Activated CD4-positive, alpha-beta T cell treated with anti-CD3 and anti-CD28 coated beads for 4 hours (primary cell): ENCODE measurements around the gene ANKRD66.
"Not testable (repeated sequence)": the region's sequence is repeated elsewhere in the genome, so short reads cannot be mapped to it uniquely, and the experiment has no call there.

Source experiments
- DNase-seq, 2 donors: peaks; one replicate each; pipeline ENCODE4 v3.0.0-alpha.2; 2020

The ANKRD66 gene

DNA sequence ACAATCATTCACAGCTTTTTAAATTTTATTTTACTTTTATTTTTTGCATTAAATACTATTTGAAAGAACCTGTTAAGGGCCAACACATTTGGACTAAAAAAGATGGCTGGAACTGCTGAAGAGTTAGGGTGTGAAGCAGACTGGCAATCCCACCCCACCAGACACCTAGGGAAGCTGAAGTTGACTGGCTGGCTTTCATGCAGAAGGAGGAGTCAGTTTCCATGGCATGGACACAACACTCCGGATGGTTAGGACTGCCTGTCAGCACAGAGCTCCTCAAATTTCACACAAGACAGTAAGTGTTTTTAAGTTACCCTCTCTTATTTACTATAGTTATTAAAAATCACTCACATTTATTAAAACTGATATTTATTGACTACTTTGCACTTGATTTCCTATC is at the start of gene ANKRD66:
Gene ANKRD66, plus strand, starts transcription at position 238 of the 400 bp plus-strand sequence. CDS start 5,016 bp downstream, outside the sequence.
- DNase-seq: no peak

- DNase-seq: no peak
These were observed 46.8 kb upstream of the ANKRD66 start for GRCh38 chr6:46699970-46700369.

DNA sequence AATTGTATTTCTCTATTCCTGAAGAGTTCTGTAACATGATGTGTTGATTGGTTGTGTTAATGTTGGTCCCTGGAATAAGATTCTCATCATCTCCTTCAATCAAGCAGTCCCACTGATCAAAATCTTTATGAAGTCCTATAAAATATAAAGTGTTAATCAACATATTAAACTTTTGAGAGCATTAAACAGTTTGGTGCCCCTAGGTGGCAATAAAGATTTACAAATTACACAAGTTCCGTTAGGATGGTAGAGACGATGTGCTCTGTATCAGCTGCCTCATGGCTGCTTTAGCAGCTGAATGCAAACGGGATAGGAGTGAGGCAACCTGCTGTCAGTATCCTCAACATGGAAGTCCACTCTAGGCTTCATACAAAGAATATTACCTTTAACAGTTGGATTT is 42.2 kb upstream of the ANKRD66 start:
- DNase-seq: no peak

- DNase-seq: no peak
These were observed 40.3 kb upstream of the ANKRD66 start for GRCh38 chr6:46706464-46706863.

DNA sequence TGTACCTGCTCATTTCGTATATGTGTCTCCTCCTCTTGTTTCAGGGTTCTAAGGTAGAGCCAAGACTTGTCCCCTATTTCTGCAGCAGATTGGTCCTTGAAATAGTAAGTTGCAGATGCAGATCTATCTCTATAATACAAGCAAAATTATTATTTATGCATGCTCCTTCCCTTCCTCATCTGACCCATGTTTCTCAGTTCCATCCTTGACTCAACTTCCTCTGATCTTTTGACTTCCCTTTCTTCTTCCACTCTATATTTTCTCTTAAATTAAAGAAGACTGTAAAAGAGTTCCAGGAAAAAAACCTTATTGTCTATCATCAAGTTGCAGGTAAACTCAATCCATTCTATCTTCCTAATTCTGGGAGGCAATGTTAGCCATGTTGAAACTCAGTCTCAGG is 35.2 kb upstream of the ANKRD66 start:
- DNase-seq: no peak

- DNase-seq: no peak
These were observed 31.6 kb upstream of the ANKRD66 start for GRCh38 chr6:46715141-46715540.

GRCh38 chr6:46719099-46719498 is 27.6 kb upstream of the ANKRD66 start:
- DNase-seq: no peak

DNA sequence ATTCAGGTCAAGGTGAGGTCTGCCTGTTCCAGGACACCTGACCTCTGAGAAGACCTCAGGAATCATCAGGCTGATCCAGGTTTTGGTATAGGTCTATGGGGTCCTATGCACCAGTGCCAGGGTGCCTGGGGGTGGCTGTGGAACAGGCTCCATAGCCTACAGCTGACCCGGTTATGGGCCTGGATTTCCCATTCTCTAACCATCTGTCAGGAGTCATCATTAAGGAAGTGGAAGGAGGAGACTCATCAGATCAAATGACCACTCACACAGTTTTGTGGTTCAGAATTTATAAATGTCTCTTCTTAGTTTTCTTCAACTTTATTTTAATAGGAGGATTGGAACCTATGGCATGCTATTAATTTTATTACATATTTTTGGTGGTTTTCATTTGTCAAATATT is 26.3 kb upstream of the ANKRD66 start:
- DNase-seq: no peak

GRCh38 chr6:46729787-46730326 is 16.9 kb upstream of the ANKRD66 start:
- no peak for DNase-seq

- no peak for DNase-seq
These were observed 15.7 kb upstream of the ANKRD66 start for GRCh38 chr6:46730921-46731461.

DNA sequence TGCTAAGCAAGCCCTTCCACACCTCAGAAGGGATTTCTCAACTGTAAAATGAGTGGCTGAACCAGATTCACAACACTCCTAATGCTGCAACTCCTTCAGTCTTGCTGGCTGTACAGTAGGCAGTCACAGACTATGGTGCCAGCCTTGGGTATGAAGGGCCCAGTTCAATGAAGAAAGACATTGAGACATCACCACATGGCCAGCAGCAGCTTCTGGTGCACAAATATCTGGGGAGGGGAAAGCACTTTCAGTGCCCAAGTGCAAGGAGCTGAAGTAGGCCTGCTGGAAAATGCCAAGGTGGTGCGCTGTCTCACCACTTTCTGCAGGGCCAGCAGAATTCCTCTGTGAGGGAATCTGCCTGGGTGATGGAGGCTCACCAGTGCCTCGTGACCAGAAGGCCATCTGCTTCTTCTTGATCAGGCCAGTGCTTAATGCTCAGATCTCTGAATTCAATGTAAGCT is 13.4 kb upstream of the ANKRD66 start:
- DNase-seq: no peak

- DNase-seq: no peak
These were observed 11.6 kb upstream of the ANKRD66 start, which contains the start of gene PLA2G7 for GRCh38 chr6:46734867-46735719. PLA2G7 (minus strand) TSS chr6:46735375; CDS start chr6:46722891, 12,484 bp downstream.

GRCh38 chr6:46735720-46736031 is 11.1 kb upstream of the ANKRD66 start:
- no peak for DNase-seq

DNA sequence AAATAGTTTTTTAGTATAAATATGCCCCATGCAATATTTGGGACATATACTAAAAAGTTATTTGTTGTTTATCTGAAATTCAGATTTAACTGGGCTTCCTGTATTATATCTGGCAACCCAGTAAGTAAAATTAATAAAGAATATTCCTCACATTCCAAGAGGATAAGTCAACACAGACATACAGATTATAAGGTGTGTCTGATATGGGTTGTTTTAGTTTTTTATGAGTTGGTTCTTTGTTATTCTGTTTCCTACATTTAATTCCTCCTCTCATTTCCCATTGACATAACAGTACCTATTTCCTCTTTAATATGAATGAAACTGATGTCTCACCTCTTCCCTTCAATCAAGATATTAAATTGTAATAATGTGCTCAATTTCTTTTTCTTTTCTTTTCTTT is 9.8 kb upstream of the ANKRD66 start:
- DNase-seq: no peak

DNA sequence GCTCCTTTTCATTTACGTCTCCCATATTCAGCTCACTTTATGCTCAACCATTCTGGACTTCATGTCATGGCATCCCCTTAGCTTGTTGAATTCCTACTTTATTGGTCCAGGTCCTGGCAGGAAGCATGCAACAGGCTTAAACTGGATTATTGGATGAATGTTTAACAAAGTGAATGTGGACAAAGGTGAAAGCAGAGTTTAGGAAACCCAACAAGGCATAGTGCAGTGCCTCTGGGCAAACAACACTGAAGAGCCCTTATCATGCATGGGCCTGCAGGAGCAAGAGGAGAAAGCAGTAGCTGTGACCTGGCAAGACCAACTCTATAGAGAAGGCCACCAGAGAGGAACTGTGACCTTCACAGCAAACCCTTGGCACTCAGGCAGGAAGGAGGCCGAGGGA is 5.3 kb upstream of the ANKRD66 start:
- no peak for DNase-seq

- no peak for DNase-seq
These were observed 4.8 kb upstream of the ANKRD66 start for GRCh38 chr6:46741910-46742309.

- no peak for DNase-seq
These were observed 3.1 kb upstream of the ANKRD66 start for GRCh38 chr6:46743425-46744158.

- not testable (repeated sequence) for DNase-seq
These were observed 2.5 kb upstream of the ANKRD66 start for GRCh38 chr6:46744159-46744725.

- DNase-seq: no peak
These were observed 760 bp upstream of the ANKRD66 start for GRCh38 chr6:46745973-46746372.

DNA sequence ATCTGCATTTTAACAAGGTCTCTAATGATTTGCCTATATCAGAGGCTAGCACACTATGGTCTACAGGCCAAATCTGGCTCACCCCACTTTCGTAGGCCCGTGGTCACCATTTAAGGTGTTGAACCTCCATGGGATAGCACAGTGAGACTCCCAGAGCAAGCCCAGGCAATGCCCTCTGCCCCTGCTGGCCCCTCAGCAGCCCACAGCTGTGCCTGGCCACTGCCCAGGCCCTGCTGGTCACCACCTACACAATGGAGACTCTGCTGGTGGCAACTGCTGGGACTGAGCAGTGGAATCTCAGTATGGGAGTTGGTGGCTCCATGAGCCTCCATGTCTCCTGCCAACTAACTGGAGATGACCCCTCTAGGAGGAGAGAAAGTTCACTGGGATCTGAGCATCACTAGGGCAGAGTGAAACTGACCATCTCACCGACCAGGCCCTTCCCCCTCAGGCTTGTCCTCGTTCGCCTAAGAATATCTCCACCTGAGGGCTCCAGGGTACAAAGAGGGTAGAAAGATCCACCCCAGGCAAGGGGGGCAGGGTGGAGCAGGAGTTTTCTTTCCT is 2.3 kb downstream of the ANKRD66 start:
- DNase-seq: no peak

GRCh38 chr6:46749731-46750130 is 3.0 kb downstream of the ANKRD66 start:
- no peak for DNase-seq

DNA sequence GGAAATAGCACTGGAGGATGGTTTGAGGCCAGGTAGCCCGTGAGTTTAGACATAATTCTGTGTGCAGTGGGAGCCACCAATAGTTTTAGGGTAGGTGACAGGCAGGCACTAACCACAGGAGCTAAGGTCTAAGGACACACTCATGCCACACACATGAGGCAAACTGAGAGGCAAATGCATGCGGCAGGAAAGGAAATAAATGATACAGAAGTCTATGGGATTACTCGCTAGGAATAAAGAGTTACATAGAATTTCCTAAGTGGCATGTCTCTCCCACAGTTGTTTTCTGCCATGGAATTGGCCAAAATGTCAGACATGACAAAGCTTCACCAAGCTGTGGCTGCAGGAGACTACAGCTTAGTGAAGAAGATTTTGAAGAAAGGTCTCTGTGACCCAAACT is 4.9 kb downstream of the ANKRD66 start:
- DNase-seq: no peak

DNA sequence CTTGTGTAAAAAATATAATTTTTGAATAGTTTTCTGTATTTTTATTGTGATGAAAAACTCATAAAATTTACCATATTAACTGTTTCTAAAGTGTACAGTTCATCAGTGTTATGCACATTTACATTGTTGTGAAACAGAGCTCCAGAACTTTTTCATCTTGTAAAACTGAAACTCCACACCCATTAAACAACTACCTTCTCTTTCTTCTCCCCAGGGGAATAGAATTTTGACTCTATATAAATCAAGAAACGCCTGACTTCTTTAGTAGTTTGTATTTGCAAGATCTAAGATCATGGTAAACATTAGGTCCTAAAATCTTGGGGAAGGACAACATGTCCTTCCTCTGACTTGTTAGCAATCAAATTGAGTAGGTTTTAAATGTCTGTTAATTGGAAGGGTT is 9.1 kb downstream of the ANKRD66 start:
- no peak for DNase-seq
